Ramos (cell line): ENCODE results near the gene COX19.
"Not testable (repeated sequence)": the region's sequence is repeated elsewhere in the genome, so short reads cannot be mapped to it uniquely, and the experiment has no call there.

Experiments used
- in situ Hi-C: fragments of 300-500 bp; cut with MboI; formaldehyde crosslinking; loops from one replicate; pipeline ENCODE4 v1.14.3; 2022; ENCODE audit warnings: low sequenced_read_pairs; ENCODE audit not compliant: unreplicated experiment

The COX19 gene

DNA sequence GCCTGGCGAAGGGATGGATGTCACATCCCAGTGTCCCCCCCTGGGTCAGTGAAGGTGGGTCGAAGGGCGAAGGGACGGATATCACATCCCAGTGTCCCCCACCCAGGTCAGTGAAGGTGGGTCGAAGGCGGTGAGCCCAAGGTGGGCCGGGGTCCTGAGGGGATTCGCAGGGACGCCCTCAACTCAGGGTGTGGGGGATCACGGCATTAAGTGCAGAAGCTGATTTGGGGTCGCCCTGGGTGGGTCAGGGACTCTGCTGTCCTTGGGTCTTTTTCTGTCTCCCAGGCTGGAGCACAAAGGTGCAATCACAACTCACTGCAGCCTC lies 42.7 kb downstream of the COX19 start:
- in situ Hi-C loops: no loop called here

DNA sequence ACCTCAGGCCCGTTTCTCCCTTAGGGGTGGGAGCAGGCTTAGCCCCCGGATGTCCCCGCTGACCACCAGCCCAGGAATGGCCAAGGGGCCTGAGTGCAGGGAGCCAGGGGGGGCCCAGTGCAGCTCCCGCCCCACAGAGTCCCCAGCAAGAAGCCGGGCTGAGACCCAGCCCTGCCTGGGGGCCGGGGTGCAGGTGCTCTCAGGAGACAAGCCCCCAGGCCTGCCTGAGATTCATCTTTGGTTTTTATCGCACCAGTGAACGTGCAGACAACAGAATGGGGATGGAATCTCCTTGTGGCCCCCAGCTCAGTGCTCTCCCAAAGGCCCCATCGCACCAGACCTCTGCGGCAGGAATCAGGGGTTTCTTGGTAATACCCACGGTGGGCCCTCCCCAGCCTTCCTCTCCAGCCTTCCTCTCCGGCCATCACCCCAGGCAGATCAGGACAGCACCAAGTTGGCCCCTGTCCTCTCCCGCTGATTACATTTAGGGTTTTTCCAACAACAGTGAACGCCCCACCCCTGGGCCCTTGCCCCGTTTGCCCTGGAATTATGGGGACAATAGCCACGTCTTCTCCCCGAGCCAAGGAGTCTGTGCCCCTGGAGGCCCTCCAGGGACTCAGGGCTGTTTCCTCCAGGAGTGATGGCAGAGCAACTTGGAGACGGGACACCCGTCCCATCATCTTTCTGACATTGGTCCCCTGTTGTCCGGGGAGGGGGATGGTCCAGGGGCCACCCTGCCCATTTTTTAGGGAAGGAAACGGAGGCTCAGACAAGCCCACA lies 43.3 kb downstream of the COX19 start:
- in situ Hi-C loops: no loop called here

DNA sequence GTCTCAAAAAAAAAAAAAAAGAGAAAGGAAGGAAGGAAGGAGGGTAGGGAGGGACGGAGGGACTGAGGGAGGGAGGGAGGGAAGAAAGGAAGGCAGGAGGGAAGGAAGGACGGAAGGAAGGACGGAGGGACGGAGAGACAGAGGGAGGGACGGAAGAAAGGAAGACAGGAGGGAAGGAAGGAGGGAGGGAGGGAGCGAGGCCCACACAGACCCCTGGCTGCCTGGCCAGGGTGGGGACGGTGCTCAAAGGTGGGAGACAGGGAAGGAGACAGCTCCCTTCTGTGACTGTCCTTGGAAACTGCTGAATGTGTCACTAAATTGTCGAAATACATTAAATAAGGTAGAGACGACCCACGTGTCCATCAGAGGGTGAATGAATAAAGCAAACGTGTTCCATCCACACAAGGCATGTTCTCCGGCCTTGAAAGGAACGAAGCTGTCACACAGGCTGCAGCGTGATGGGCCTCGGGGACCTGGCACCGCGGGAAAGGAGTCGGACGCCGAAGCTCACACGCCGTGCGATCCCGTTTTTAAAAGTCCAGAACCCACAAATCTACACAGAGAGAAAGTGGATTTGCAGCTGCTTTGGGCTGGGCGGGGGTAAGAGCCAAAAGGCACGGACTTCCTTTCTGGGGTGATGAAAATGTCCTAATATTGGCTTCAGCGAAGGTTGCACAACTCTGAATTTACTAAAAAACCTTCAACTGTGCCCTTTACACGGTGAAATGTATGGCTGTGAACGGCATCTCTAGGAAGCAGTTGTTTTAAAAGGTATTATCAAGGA lies 44.2 kb downstream of the COX19 start:
- in situ Hi-C loops: no loop called here

DNA sequence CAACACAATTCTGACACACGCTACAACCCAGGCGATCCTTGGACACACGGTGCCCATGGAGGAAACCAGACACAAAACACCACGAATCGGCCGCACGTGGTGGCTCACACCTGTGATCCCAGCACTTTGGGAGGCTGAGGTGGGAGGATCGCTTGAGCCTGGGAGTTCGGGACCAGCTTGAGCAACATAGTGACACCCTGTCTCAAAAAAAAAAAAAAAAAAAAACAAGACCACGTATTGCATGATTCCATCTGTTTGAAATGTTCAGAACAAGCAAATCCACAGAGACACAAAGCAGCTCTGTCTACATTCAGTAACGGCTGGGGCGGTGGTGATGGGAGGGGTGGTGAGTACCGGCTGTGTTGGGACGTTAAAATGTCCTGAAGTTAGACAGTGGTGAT lies 46.0 kb downstream of the COX19 start:
- in situ Hi-C loops: no loop called here

DNA sequence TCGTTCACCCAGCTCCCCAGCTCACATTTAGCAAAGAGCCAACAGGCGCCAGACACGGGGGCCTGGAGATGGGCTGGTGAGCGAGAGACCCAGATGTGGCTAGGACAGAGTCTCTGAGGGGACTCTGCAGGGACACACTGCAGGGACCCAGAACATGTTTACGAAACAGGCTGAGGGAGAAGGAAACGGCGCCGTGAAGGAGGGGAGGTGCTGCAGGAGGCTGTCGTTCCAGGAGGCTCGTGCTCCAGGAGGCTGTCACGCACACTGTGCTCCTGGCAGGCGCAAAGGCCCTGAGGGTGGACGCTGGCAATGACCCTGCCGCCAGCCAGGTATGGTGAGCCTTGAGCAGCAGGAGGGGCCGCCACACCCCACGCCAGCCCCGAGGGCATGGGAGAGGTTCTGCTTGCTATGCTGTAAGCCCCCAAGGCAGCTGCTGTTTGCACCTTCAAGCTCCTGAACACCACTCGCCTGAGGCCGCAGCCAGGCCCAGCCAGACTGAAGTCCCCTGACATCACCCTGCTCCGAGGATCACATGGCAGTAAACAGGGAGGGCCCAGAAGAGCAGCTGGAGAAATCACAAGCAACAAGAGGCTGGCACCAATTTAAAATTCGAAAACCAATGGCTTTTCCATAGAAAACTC lies 48.2 kb downstream of the COX19 start:
- in situ Hi-C loops: no loop called here

DNA sequence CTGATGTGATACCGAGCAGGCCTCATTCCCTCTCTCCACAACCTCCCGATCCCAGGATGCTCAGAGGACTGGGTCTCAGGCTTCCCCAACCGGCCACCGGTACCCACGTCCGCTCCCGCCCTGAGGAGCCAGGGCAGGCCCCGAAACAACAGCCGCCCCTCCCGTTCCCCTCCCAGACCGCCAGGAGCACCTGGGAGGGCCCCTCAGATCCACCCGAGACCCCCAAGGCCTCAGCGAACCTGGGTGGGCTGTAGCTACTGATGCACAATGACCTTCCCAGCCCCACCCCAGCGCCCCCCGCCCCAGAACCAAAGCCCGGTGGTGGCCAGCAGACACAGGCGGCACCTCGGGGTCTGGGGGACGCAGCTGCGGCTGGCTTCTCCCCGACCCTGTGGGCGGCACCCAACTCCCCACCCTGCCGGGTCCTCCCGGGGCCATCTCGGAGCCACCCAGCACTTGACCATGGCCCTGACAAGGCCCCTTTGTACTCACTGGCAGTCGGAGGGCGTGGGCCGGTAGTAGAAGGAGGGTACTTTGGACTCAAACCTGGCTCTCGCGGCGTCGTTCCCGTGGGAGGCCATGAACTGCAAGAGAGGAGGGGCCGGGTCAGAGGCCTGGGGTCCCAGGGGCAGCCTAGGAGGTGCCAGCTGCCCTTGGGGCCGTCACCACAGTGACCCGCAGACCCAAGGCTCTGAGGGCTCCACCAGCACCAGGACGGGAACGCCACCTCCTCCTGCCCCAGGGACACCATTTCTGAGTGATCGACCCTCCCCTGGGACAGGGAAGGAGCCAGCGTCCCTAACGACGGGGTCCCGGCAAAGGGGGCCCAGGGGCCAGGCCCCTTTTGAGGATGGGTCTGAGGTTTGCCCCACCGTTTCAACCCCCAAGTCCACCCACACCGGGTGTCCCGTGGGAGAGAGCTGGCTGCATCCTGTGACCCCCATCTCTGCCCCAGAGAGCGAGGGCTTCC lies 49.0 kb downstream of the COX19 start:
- in situ Hi-C loops: no loop called here

DNA sequence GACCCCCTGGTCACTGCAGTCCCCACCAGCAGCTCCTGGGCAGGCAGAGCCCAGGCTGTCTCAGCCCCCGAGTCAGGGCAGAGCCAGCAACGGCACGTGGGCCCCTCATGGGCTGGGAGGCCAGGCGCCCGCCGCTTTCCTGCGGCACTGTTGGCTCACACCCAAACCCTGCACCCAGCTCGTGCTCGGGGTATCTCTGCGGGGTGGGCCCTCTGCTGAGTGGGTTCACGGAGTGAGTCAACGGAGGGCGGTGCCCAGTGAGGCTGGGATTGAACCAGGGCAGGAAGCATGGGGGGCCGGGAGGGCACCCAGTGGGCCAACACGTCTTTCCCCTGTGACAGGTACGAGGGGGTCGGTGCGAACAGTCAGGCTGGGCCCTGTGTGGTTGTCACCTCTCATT lies 49.7 kb downstream of the COX19 start:
- in situ Hi-C loops: no loop called here

DNA sequence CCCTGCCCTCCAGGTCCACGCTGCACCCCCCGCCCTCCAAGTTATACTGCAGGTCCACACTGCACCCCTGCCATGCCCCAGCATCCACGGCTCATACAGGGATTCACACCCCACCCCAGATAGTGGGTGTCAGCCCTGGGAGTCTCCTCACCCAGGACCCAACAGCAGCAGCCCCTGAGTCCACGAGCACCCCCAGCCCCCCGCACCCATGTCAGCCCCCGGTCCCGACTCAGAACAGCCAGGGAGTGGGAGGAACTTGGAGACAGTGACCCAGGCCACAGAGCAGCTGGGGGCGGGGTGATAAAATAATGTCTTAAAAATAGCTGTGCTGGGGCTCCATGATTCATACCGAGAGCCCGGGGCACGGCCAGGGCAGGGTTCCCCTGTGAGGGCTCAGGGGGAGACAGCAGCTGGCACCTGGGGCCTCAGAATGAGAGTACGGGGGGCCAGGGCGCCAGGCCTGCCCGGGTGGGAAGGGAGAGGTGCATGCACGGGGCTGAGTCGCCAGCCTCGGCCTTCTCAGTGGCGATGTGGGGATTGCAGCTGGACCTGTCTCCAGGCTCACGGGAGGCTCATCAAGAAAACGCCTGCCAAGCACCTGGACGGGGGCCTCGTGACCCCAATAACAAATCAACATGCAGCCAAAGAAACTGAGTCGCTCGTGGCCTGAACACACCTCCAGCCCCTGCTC lies 50.7 kb downstream of the COX19 start:
- in situ Hi-C loops: no loop called here

DNA sequence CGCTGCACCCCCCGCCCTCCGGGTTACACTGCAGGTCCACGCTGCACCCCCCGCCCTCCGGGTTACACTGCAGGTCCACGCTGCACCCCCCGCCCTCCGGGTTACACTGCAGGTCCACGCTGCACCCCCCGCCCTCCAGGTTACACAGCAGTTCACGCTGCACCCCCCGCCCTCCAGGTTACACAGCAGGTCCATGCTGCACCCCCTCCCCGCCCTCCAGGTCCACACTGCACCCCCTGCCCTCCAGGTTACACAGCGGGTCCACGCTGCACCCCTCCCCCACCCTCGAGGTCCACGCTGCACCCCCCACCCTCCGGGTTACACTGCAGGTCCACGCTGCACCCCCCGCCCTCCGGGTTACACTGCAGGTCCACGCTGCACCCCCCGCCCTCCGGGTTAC lies 51.3 kb downstream of the COX19 start:
- in situ Hi-C loops: not testable (repeated sequence)

DNA sequence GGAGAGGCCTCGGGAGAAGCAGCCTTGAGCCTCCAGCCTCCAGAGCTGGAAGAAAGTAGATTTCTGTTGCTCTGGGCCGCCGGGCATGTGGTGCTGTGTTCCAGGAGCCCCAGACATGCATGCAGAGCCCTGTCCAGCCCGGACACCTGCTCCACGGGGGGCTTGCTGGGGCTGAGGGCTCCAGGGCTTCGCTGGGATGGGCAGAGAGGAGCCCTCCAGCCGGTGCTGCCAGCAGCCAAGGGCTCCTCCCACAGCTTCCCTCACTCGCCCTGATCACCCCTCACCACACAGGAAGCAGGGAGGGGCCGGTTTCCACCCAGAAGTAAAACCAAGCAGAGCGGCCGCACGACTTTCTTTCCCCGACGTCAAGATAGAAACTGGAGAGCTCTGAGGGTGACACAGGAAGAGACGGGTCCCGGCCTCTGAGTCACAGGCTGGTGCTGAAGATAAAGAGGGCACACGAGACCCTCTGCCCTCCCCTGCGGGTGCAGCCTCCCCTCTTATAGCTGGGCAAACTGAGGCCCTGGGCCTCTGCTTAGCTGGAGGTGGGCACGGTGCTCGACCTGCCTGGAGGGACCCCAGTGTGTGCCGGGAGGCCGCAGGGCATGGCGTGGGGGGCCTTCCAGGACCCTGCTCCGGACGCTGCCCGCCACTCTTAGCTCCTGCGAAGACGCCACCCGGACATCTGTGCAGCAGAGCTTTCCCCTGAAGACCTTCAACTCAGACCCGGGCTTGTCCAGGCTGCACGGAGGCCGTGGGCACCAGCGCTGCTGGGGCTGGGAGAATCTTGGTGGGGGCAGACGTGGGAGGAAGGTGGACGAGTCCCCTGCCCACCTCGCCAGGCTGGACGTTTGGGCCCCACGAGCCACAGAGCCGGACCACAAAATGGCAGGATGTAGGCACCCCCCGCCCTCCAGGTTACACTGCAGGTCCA lies 52.0 kb downstream of the COX19 start:
- in situ Hi-C loops: no loop called here

DNA sequence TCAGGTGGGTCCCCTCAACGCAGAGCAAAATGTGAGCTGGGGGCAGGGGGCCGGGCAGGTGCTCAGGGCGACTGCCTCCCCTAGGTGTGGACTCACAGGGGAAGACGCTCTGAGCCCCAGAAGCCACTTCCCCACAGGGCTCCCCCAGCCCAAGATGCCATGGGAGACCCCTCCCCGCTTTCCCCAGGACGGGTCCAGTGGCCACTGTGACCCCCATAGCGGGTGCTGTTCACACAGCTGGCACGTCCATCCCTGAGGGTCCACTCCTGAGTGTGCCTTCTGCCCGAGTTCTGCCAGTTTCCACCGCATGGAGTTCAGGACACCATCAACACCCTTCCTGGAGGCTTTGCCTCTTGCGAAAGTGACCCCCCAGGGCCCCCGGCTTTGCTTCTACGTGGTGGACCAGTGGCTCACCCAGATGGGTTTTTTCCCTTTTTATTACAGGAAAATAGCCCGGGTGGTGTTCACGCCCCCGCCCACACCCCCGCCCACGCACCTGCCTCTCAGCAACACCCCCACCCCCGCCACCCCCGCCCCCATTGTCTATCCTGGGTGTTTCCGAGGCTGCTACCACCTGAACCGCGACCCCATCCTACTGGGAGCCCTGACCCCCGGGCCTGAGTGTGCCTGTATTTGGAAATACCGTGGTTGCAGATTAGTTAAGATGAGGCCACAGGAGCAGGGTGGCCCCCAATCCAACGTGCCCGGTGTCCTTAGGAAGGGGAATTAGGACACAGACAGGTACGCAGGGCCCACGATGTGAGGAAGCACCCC lies 52.8 kb downstream of the COX19 start:
- in situ Hi-C loops: no loop called here

DNA sequence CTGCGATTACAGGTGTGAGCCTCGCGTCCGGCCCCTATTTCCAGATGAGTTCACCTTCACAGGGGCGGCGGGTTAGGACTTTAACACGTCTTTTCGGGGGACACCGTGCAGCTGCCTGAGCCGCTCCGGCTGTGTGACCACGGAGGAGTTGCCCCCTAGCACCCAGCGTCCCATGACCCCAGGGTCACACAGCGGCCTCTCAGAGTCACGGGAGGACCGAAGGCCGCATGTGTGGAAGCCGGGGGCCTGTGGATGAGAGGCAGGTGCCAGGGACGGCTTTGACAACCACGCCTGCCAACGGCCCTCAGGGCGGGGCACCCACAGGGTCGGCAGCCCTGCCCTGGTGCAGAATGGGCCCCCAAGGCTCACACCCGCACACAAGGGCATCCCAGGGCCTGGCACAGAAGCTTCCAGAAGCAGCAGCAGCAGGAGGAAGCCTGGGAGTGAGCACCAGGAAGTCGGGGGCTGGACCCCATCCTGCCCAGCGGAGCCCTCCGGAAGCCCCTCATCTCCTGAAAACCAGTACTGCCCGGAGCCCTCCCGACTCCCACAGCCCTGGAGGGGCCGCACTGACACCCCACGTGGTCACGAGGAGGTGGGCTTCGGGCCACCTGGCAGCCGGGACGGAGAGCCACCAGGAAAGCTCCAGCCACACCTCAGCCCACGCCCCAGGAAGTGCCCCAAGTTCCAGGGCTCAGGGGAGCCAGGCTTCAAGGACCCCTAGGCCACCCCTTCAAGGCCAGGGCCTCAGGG lies 53.6 kb downstream of the COX19 start:
- in situ Hi-C loops: no loop called here

DNA sequence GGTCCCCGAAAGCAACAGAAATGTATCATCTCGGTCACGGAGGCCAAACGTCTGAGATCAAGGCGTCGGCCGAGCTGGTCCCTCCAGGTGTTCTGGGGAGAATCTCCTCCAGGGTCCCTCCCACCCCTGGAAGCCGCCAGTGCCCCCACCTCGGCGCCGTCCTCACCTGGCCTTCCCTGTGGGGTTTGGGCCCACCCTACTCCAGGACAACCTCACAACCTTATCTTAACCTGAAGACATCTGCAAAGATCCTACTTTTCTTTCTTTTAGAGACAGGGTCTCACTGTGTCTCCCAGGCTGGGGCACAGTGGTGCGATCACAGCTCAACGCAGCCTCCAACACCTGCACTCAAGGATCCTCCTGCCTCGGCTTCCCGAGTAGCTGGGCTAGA lies 54.3 kb downstream of the COX19 start:
- in situ Hi-C loops: no loop called here

DNA sequence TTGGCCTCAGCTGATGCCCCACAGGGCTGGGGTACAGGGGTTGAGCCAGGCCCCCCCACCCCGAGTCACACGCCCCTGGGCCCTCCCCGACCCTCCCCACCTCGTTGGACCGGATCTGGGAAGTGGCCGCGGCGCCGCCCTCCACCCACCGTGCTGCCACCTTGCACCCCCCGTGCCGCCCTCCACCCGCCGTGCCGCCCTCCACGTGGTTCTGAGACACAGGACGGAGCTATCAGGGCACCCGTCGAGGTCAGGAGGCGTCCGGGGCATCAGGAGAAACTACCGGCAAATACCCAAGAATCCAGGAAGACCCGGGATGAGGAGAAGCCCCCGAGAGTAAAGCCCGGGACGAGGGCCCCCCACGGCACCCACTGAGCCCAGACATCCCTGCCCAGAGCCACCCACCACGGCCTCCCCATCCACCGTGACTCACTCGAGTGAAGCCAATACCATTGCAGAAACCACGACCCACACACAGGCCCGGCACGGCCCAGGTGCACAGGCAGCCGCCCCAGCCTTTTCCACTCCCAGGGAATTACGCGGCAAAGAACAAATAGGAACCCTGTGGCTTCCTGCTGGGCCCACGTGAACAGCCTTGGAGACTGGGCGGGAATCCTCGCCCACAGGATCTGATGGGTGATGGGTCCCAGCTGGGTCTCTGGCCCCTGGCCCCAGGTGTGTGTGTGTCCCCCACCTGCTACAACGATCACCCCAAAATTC lies 54.8 kb downstream of the COX19 start:
- in situ Hi-C loops: no loop called here

DNA sequence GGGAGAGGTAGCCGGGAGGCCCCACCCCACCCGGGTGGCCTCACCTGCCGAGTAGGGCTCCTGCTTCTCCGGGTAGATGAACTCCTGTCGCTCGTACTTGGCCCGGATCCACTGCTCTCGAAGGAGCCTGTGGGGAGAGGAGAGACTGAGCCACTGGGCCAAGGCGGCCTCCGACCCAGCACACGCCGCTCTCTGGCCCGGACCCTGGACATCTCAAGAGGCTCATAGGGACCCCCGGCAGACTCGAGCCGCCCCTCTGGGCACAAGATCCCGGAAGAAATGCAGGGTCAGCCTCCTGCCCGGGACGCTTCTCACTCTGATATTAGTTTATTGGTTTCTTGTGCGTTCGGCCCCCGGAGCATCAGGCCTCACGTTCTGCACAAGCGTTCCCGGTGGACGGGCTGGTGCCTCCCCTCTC lies 55.4 kb downstream of the COX19 start:
- in situ Hi-C loops: loop anchor here (10.0 kb wide), 1 partner anchor 265 kb away; no protein-coding TSS in a partner anchor

DNA sequence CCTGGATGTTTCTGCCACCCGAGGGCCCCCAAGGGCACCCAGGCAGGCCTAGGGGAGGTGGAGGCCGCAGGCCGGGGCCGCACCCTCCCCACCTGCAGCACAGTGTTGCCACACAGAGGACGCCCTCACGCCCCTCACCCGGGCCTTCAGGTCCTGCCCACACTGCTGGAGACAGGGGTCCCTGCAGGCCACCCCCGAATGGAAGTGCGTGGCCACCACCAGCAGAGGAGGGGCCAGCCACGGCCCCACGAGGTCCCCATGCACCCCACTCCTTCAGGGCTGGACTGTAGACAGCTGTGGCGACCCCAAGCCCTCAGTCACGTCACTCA lies 56.3 kb downstream of the COX19 start:
- in situ Hi-C loops: loop anchor here (10.0 kb wide), 1 partner anchor 266 kb away; no protein-coding TSS in a partner anchor
